ENCODE measurements around the gene SLC9A3.

SLC9A3 gene

DNA sequence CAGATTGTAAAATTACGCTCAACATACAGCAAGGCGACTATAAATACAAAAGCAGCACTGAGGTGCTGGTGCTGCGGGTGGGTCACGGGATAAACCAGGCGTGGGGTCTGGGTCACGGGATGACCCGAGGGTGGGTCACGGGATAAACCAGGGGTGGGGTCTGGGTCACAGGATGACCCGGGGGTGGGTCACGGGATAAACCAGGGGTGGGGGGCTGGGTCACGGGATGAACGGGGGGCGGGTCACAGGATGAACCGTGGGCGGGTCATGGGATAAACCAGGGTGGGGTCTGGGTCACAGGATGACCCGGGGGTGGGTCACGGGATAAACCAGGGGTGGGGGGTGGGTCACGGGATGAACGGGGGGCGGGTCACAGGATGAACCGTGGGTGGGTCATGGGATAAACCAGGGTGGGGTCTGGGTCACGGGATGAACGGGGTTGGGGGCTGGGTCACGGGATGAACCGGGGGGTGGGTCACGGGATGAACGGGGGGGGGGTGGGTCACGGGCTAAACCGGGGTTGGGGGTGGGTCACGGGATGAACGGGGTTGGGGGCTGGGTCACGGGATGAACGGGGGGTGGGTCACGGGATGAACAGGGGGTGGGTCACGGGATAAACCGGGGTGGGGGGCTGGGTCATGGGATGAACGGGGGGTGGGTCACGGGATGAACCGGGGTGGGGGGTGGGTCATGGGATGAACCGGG is 30.2 kb upstream of the SLC9A3 start:
- no peak for DNase-seq

DNA sequence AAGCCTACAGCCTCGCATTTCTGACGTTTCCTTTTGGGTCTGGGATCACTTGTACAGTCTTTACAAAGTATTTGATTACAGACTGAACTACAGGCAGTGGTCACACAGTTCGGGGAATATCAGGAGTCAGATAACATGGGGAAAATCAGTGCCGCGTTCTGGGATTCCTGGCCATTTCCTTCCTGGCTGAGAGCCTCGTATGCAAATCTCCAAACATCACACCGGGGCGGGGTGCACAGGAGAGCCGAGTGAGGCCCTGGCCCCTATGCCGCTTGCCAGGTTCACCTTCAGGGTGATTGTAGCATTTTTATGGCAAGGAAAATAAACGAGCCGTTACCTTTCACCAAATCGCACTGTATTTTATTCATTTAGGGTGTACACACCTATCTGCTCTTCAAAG is 29.6 kb upstream of the SLC9A3 start:
- no peak for DNase-seq

DNA sequence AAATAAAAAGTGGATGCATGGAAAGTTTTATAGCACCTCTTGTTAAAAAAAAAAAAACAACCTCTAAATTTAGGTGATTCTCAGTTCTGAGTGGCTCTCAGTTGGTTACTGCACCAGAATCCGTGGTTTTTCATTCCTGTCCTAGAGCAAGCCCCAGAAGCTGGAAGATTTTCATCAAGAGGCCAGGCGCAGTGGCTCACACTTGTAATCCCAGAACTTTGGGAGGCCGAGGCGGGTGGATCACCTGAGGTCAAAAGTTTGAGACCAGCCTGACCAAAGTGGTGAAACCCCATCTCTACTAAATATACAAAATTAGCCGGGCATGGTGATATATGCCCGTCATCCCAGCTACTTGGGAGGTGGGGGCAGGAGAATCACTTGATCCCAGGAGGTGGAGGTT is 27.2 kb upstream of the SLC9A3 start:
- DNase-seq, result no peak

DNA sequence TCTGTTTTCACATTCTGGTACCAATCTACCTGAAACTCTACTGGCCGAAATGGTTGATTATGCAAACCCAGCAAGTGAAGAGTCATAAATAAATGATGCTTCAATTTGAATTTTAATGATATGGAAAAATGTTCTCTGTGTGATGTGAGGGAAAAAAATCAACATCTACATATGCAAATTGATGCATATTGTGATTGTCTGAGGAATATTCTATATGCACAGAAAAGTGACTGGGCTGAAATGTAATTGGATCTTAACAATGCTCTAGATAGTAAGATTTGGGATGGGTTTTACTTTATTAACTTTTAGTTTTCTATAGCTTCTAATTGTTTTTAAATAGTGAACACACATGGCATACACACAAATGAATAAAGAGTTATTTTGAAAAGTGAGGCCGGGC is 25.0 kb upstream of the SLC9A3 start:
- DNase-seq, result no peak

DNA sequence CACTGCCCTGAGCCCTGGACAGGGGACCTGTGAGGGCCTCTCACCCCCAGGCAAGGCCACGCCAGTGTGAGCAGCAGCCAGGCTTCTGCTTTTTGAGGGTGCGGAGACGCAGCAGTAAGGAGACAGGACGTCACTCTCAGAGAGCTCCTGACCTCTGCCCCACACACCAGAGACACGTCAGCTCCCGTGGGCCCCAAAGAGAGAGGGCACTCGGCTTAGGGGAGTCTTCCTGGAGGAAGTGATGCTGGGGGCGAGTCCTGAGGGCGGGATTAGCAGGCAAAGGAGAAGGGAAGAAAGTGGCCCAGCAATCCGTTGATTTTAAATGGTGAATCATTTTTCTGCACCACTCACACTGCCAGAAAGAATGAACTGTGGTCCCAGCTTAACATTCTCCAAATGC is 24.0 kb upstream of the SLC9A3 start:
- no peak for DNase-seq

DNA sequence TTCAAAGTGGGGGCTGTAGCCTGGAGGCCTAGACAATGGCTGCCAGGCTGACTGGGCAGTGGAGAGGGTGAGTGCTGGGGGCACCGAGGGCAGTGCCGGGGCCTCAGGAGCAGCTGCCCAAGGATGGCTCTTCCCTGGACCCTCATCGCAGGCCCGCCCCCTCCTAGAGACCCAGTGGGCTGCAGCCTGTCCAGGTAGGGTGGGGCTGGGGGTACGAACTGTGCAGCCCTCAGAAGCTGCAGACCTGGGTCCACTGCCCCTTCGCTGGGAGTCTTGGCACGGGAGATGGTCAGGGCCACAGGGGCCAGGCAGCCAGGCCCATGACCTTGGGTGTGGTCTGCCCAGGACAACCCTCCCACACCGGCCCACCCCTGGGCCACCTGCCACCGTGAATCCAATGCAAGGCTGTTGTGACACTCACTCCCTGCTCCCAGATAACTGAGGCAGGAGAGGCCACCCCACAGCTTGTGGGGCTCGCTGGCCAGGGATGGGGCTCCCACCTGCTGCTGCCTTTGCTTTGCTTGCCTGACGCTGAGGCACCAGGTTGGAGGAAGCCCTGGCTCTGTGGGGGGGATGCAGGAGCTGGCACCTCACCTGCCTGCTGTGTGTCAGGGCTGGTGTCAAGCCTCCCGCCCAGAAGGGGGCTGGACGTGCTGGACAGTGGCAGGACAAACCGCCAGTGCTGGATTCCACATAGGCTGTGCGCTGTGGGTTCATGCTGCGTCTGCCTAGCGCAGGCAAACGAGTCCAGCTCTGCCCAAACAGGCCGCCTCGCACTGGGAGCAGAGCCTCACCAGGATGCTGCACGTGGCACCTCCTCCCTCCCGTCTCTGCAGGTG is 23.1 kb upstream of the SLC9A3 start:
- no peak for DNase-seq

DNA sequence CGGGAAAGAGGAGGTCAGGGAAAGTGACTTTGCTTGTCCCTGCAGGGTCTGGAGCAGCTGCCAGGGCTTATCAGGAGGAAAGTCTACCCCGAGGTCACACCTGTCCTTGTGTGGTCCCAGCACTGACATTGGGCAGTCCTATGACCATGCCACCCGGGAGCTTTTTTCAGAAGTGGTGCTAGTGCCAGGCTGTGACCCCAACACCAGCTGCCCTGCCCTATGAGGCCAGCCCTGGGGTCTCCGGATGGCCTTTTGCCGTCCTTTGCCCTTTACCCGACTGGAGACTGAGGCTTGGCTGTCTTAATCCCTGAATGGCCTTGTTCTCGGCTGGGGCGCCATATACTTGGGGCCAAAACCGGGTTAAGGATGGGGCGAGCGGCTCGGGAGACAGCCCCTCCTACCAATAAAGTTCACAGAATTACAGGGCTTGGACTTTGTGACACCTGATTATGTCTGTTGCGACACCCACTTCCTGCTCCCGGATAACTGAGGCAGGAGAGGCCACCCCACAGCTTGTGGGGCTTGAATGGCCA is 22.2 kb upstream of the SLC9A3 start:
- no peak for DNase-seq

DNA sequence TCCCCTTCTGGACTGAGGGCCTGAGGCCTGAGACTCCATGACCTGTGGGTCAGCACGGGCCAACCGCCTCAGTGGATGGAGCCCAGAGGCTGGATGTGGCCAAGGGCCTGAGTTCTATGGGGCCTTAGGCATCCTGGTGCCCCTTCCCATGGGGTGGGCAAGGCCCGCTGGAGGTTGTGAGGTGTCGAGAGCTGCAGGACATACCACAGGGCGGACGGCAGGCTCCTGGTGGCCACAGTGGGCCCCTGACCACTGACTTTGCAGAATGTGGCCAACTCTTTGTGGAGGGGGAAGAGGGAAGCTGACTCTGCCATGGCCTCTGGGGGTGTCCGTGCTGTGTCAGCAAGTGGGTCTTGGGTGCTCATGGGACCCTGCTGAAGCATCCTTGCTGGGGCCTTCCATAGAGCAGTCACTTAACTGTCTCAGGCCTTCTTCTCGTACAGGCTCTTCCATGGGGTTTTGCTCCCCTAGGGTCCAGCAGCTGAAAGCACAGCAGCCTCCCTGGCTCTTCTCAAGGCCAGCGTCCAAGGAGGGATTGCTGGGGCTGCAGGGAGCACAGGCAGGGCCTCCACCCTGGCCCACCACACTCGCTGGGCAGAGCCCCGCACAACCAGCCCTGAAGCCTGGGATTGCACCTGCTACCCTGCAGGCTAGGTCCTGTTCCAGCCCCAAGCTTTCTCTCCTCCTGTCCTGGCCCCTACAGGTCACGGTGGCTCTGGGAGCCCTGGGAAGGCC is 21.6 kb upstream of the SLC9A3 start:
- DNase-seq, result no peak

DNA sequence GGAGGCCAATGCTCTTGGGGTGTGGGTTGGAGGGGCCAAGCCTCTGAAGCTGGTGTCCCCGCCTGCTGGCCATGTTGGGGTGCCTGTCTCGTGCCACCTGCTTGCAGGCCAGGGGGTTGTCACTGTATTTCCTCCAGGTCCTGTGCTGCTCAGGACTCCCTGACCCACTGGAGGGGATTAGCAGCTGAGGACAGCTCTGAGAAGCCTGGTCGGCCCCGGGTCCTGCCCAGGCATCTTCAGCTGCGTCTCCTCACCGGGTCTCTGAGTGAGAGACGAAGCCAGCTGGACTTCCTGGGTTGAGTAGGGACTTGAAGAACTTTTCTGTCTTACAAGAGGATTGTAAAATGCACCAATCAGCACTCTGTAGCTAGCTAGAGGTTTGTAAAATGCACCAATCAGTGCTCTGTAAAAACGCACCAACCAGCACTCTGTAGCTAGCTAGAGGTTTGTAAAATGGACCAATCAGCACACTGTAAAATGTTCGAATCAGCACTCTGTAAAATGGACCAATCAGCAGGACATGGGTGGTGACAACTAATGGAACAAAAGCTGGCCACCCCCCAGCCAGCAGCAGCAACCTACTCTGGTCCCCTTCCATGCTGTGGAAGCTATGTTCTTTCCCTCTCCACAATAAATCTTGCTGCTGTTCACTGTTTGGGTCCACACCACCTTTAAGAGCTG is 20.6 kb upstream of the SLC9A3 start:
- no peak for DNase-seq

DNA sequence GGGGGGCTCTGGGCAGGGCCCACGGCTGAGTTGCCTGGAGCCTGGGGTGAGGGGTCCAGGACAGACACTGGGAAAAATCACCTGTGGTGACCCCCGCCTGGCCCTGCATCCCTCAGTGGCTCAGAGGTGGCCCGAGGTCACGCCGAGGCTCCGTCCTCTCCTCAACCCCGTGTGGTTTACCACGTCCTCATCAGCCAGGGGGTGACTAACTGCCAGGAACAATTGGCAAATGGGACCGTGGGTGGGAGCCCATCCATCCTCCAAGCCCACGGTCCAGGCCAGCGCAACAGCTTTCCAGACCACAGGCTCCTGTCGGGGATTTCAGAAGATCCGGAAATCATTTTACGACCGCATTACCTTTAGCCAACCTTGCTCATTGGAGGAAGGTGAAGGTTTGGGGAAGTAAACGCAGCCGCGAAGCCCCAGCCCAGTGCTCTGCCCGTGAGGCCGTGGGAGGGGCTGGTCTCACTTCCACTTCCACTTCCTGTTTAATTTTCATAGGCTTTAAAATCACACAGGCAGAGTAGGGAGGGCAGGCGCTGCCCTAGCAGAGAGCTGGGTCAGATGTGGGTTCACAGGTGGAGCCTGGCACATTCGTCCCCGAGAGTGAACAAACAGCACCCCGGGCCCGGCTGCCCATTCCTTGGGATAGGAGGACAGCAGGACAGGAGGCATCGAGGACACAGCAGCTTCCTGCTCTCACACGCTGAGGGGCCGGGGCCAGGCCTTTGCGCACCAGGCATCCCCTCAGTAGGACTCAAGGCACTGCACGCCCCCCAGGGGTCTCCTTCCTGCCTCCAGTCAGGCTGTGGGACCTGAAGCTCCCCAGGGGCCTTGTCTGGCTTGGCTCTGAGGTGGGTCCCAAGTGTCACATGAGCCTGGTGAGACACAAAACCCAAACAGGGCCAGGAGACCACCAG is 19.8 kb upstream of the SLC9A3 start:
- DNase-seq, result no peak

DNA sequence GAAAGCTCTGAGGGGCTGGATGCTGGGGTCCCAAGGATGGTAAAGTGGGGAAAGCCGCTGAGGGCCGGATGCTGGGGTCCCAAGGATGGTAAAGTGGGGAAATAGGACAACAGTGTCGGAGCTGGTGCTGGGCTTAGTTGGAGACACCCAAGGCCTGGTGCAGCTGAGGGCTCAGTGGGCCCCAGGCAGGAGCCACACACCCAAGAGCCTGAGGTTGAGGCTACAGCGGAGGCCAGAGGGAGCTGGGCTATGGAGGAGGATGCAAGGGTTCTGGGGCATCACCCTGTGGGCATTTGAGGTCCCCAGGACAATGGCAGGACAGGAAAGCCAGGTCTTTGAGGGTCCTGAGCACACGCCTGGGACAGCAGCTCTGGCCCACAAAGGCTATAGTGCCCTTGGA is 19.1 kb upstream of the SLC9A3 start:
- DNase-seq, result no peak

DNA sequence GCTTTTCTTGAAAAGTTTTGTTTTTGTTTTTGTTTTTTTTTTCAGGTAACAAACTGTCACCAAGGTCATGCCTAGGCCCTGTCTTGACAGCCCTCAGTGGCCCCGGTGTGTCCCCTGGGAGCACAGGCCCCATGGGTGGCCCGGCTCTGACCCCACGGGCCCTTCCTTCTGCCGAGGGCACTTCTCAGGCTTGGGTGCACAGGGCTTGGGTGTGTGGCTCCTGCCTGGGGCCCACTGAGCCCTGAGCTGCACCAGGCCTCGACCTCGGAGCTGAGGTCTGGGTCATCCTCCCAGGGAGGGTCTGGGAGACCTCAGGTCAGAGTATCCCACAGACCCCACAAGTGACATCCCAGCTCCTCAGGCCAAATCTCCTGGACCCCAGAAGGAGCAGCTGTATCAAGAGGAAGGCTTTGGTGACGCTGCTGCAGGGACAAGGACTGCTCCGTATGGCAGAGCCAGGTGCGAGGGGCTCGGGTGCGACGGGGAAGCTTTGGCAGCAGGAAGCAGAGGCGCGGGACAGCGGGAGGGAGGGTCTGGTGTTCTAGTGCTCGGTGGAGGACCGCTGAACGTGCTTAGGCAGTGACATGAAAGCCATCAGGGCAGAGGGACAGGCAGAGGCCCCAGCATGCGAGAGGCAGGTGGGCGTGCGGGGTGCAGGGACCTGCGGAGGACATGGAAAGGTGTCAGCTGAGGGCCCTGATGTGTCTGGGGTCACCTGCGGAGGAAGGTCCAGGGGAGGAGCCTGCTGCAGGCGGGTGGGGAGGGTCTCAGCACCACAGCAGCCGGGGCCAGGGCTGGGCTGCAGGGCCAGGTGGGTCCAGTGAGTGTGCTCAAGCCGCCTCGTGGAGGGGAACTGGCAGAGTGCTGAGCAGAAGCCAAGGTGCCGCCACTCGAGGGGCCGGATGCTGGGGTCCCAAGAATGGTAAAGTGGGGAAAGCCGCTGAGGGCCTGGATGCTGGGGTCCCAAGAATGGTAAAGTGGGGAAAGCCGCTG is 18.4 kb upstream of the SLC9A3 start:
- no peak for DNase-seq

DNA sequence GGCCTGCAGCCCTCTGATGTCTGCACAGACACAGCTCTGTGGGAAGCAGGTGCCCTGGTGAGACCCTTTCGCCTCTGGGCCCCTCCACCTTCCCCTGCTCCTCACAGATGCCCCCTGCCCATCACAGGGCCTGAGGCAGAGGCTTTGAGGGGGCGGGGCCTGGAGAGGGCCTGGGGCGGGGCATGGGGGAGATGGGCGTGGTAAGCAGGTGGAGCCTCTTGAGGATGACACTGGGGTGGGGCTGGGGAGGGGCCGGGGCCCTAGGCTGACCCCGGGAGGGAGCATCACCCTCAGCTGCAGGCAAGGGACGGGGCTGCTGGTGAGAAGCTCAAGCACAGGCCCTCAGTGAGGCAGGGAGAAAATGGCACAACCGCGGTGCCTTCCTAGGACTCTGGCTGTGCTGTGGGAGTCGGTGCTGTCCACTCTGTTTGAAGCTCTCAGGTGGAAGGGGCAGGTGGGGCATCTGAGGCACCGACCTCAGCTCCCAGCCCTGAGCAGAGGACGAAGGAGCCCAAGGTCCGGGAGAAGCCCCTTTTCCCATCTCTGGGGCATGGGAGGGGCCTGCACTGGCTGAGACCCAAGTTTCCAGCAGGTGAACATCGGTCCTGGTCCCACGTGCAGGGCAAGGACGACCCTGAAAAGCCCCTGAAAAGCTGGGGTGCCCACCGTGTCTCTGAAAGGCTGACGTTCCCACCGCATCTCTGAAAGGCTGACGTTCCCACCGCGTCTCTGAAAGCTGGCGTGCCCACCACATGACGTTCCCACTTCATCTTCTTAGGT is 17.5 kb upstream of the SLC9A3 start:
- no peak for DNase-seq

DNA sequence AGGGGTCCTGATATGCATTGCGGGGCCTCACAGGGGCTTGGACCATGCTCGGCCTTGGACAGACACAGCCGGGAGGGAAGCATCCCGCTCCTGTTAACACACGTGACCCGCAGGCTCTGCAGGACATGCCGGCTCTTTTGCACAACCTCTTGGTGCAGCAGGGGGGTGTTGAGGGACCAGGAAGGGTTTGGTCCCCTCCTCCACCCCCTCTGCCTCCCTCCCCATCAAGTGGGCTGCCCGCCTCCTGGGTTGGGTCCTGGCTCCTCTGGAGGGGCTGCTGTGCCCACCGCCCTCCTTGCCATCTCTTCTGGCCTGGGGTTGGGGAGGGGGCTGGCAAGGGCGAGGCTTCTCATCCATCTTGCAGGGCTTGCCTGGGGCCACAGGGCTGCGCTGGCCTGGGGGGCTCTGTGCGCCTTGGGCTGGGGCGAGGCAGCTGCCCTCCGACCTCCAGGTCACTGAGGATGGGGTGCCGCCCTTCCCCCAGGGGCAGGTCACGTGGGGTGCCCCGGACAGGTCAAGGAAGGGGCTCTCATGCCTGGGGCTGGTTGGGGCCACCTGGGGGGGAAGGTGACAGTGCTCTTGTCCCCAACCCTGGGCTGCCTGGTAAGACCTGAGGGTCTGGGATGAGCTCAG is 16.8 kb upstream of the SLC9A3 start:
- no peak for DNase-seq

DNA sequence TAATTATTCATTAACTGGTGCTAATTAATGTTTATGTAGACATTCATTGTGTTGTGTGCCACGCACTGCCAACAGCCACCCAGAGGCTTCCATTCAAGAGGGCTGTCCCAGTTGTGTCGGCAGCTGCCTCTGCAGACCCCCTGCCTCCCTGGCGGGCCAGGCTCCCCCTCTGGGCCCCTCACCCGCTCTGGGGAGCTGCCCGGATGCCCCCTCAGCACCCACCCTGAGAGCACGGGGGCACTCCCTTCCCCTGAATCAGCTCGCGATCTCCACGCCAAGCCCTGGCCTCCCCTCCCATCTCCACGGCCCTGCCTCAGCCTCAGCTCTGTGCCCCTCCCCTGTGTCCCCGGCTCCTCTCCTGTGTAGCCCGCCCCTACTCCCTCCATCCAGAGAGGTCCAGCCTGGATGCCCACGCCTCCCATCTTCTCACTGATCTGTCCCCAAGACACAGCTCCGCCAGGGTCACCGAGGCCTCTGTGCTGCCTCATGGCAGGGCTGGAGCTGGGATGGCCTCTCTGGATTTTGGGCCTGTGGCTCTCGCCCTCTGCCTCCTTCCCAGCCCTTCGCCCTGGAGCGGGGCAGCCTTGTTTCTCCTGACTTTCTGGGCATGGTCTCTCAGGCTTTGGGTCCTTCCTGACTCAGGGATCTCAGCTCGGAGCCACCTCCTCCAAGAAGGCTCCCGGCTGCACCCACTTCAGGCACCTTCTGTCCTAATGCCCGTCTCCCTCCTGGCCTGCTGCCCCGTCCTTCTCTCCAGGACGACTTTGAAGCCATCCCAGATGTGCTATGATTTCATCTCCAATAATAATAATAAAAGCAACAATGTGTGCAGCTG is 16.0 kb upstream of the SLC9A3 start:
- DNase-seq, result no peak

DNA sequence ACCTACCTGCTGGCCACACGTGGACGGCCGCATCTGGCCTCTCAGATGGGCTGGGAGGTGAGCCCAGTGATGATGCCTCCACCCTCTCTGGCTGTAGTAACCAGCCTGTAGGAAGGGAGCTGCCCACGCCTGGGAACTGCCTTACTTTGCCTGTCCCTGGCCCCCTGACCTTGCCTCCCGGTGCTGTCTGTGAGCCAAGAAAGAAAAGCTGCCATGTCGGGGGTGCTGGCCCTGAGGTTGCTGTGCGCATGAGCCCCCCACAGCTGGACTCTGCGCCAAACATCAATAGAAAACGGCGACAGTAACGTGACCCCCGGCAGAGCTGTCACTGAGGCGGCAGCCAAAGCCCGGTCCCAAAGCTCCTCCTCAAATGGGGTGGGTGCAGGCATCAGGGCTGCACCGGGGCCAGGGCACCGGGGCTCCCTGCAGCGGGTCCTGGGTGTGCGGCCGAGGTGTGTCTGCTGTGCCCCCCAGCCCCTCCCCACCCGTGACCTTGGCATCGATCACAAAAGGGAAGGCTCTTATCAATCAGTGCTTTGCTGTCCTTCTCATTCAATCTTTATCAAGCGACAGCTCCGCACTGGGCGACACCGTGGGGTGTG is 15.3 kb upstream of the SLC9A3 start:
- DNase-seq, result no peak

DNA sequence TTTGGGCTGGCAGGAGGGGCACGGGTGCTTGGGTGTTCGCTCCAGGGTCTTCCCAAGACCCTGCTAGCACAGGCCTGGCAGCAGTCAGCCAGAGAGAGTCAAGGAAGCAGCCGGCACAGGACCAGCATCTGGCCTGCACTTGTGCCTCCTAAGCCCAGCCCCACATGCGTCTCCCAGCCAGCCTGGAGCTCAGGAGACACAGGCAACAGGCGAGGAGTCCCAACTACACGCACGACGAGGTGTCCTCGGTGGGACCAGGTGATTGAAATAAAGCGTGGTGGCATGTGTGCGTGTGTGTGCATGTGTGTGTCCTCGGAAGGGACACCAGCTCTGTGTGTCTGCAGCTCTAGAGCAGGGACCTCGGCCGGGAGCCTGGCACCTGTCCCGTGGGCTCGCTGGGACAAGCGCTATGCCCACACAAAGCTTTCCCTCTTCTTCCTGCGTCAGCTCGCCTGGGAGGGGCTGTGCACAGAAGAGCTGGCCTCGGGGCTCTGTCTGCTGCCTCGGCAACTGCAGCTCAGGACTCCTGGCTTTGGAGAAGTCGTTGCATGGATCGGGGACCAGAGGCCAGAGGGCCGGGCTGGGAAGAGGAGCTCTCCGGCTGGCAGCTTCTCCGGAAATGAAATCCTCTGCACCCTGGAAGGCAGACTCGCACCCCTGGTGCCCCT is 14.7 kb upstream of the SLC9A3 start:
- peak; percentile 13 for DNase-seq

All from DMS79 treated with DMSO at 0.1 percent for 48 hours (cell line).